ENCODE results near the gene PNMA6E.
"Not testable (repeated sequence)": the region's sequence is repeated elsewhere in the genome, so short reads cannot be mapped to it uniquely, and the experiment has no call there.

Gene PNMA6E

GRCh38 chrX:153408221-153408721 lies 7.1 kb upstream of the PNMA6E start:
- DNase-seq (ENCODE audit: low read depth): no peak

GRCh38 chrX:153407736-153408135 lies 6.6 kb upstream of the PNMA6E start:
- no peak for DNase-seq (ENCODE audit: low read depth)

GRCh38 chrX:153406903-153407302 lies 5.8 kb upstream of the PNMA6E start:
- DNase-seq (ENCODE audit: low read depth): no peak

- no peak for DNase-seq (ENCODE audit: low read depth)
Observed at GRCh38 chrX:153406011-153406410, 4.9 kb upstream of the PNMA6E start.

GRCh38 chrX:153405426-153405825 lies 4.3 kb upstream of the PNMA6E start:
- no peak for DNase-seq (ENCODE audit: low read depth)

- DNase-seq (ENCODE audit: low read depth): not testable (repeated sequence)
Observed at GRCh38 chrX:153404333-153404732, 3.2 kb upstream of the PNMA6E start.

- DNase-seq (ENCODE audit: low read depth): peak; percentile 25
Observed at GRCh38 chrX:153400146-153401132, 711 bp downstream of the PNMA6E start.

GRCh38 chrX:153398275-153398960 lies 2.7 kb downstream of the PNMA6E start:
- DNase-seq (ENCODE audit: low read depth): no peak

- no peak for DNase-seq (ENCODE audit: low read depth)
Observed at GRCh38 chrX:153397256-153397960, 3.7 kb downstream of the PNMA6E start.

- no peak for DNase-seq (ENCODE audit: low read depth)
Observed at GRCh38 chrX:153396320-153397195, 4.6 kb downstream of the PNMA6E start.

- no peak for DNase-seq (ENCODE audit: low read depth)
Observed at GRCh38 chrX:153395613-153396319, 5.4 kb downstream of the PNMA6E start.

- DNase-seq (ENCODE audit: low read depth): no peak
Observed at GRCh38 chrX:153394612-153395011, 6.5 kb downstream of the PNMA6E start.

GRCh38 chrX:153392642-153393321 lies 8.4 kb downstream of the PNMA6E start:
- no peak for DNase-seq (ENCODE audit: low read depth)

- DNase-seq (ENCODE audit: low read depth): not testable (repeated sequence)
Observed at GRCh38 chrX:153389460-153389768, 11.7 kb downstream of the PNMA6E start.

- no peak for DNase-seq (ENCODE audit: low read depth)
Observed at GRCh38 chrX:153388722-153389459, 12.3 kb downstream of the PNMA6E start.

- DNase-seq (ENCODE audit: low read depth): no peak
Observed at GRCh38 chrX:153387987-153388721, 13.0 kb downstream of the PNMA6E start.

- no peak for DNase-seq (ENCODE audit: low read depth)
Observed at GRCh38 chrX:153387345-153387744, 13.8 kb downstream of the PNMA6E start.

- no peak for DNase-seq (ENCODE audit: low read depth)
Observed at GRCh38 chrX:153386097-153386496, 15.1 kb downstream of the PNMA6E start.

- not testable (repeated sequence) for DNase-seq (ENCODE audit: low read depth)
Observed at GRCh38 chrX:153384973-153385372, 16.2 kb downstream of the PNMA6E start.

Data from EH (cell line).